H1 (cell line): Measurements from ENCODE around the gene PLCB4. TPM values are rescaled to one million over a fixed set of nuclear protein-coding genes. Genes with fewer than 3 reads are reported as not detected.
A peak's percentile ranks its signal among the peaks of the same experiment; 100 is the strongest.

Experiments
- CTCF ChIA-PET: fragments of 300-600 bp; sonication (Branson Sonifier 250); formaldehyde crosslinking; loops from one replicate; lab custom pipeline; 2021; ENCODE audit not compliant: partially characterized antibody; lab: Charles Lee
- POLR2A ChIA-PET: fragments of 300-600 bp; sonication (Branson Sonifier 250); formaldehyde crosslinking; loops from one replicate; lab custom pipeline; 2021; ENCODE audit warnings: inconsistent platforms; ENCODE audit not compliant: partially characterized antibody; lab: Charles Lee
- DNase-seq, 2 experiments: peaks; one replicate each; pipeline versions ENCODE4 v3.0.0 to v3.0.0-alpha.2; 2010 to 2022; ENCODE audit warnings: low spot score in 2 of 2, low read depth in 1 of 2, mixed read lengths in 1 of 2
- FAIRE-seq: peaks from 2 replicates; lab custom pipeline; 2011; peaks lifted over from hg19 to GRCh38; lab: Jason Lieb, UNC
- H2AFZ ChIP-seq: 2 replicates; pipeline ENCODE4 v1.8.1; 2012; ENCODE audit warnings: low read length, inconsistent platforms
- H2AK5ac ChIP-seq: 2 replicates; pipeline ENCODE4 v1.6.1; 2013; ENCODE audit warnings: low read depth, low read length
- H2BK120ac ChIP-seq: replicated peaks from 2 replicates; pipeline ENCODE3; 2013; ENCODE audit warnings: low read depth, low read length, inconsistent platforms
- H2BK12ac ChIP-seq: 2 replicates; pipeline ENCODE4 v1.6.1; 2013; ENCODE audit warnings: low read depth, low read length
- H2BK15ac ChIP-seq: 2 replicates; pipeline ENCODE4 v1.6.1; 2013; ENCODE audit warnings: low read length
- H2BK20ac ChIP-seq: 2 replicates; pipeline ENCODE4 v1.6.1; 2013; ENCODE audit warnings: low read length
- H2BK5ac ChIP-seq: 2 replicates; pipeline ENCODE4 v1.6.1; 2013; ENCODE audit warnings: low read depth, low read length
- H3K14ac ChIP-seq: 2 replicates; pipeline ENCODE4 v1.6.1; 2013; ENCODE audit warnings: inconsistent platforms; ENCODE audit not compliant: insufficient read length
- H3K18ac ChIP-seq: 2 replicates; pipeline ENCODE4 v1.6.1; 2013; ENCODE audit warnings: low read length; ENCODE audit errors: extremely low read depth
- H3K23ac ChIP-seq: 2 replicates; pipeline ENCODE4 v1.6.1; 2013; ENCODE audit warnings: inconsistent platforms; ENCODE audit not compliant: insufficient read length
- H3K23me2 ChIP-seq: 2 replicates; pipeline ENCODE4 v1.6.1; 2013; ENCODE audit warnings: low read depth, low read length
- H3K27ac ChIP-seq: 2 replicates; pipeline ENCODE4 v1.6.1; 2011; ENCODE audit warnings: low read depth, low read length, inconsistent platforms
- H3K27me3 ChIP-seq, 4 experiments: replicated peaks in 1 of 4; 1 replicate in 1 of 4; 2 replicates in 3 of 4; pipeline versions ENCODE4 v1.6.1 to v1.8.1; 2011 to 2013; ENCODE audit warnings: low read length in 3 of 4, mild to moderate bottlenecking in 3 of 4, inconsistent platforms in 2 of 4, mixed read lengths in 2 of 4, moderate library complexity in 1 of 4; ENCODE audit not compliant: control insufficient read depth in 3 of 4, insufficient read depth in 3 of 4; ENCODE audit errors: extremely low read depth in 1 of 4
- H3K36me3 ChIP-seq, 4 experiments: 2 replicates each; pipeline versions ENCODE4 v1.6.1 to v1.8.1; 2011 to 2013; ENCODE audit warnings: mild to moderate bottlenecking in 4 of 4, low read length in 3 of 4, moderate library complexity in 2 of 4, control low read depth in 1 of 4, inconsistent platforms in 1 of 4; ENCODE audit not compliant: insufficient read depth in 4 of 4, control insufficient read depth in 2 of 4
- H3K4ac ChIP-seq: replicated peaks from 2 replicates; pipeline ENCODE3; 2013; ENCODE audit warnings: low read length, low read depth, mixed read lengths, inconsistent platforms; ENCODE audit not compliant: insufficient read length
- H3K4me1 ChIP-seq, 4 experiments: replicated peaks in 1 of 4; 1 replicate in 1 of 4; 2 replicates in 3 of 4; pipeline versions ENCODE4 v1.6.1 to v1.8.1; 2011 to 2013; ENCODE audit warnings: low read length in 3 of 4, inconsistent platforms in 2 of 4, mixed read lengths in 1 of 4; ENCODE audit not compliant: insufficient read depth in 4 of 4, control insufficient read depth in 3 of 4
- H3K4me2 ChIP-seq, 2 experiments: 2 replicates each; pipeline versions ENCODE4 v1.6.1 to v1.8.1; 2011 to 2013; ENCODE audit warnings: low read depth in 2 of 2, low read length in 2 of 2, control low read depth in 1 of 2, inconsistent platforms in 1 of 2, mild to moderate bottlenecking in 1 of 2; ENCODE audit not compliant: insufficient read depth in 1 of 2
- H3K4me3 ChIP-seq, 4 experiments: fragments of 200-600, 300-600 bp in 1 of 4; sonication (generic), shearing (Covaris generic), sonication (Bioruptor Twin) in 1 of 4; 2 replicates each; pipeline versions ENCODE4 v1.5.1 to v1.8.1; 2011 to 2016; ENCODE audit warnings: low read length in 4 of 4, low read depth in 3 of 4, control low read depth in 2 of 4, inconsistent platforms in 2 of 4, mild to moderate bottlenecking in 2 of 4, mixed read lengths in 1 of 4, moderate library complexity in 1 of 4; ENCODE audit not compliant: insufficient read depth in 2 of 4; ENCODE audit errors: extremely low read depth in 1 of 4
- H3K56ac ChIP-seq: replicated peaks from 2 replicates; pipeline ENCODE3; 2013; ENCODE audit warnings: low read depth, mild to moderate bottlenecking, mixed read lengths, low read length, inconsistent platforms; ENCODE audit not compliant: insufficient read length
- H3K79me1 ChIP-seq: 2 replicates; pipeline ENCODE4 v1.6.1; 2013; ENCODE audit warnings: low read depth, low read length, control low read depth
- H3K79me2 ChIP-seq, 2 experiments: 2 replicates each; pipeline versions ENCODE4 v1.6.1 to v1.8.1; 2012 to 2013; ENCODE audit warnings: low read length in 2 of 2, mild to moderate bottlenecking in 2 of 2, inconsistent platforms in 1 of 2; ENCODE audit not compliant: insufficient read depth in 2 of 2, control insufficient read depth in 1 of 2
- H3K9ac ChIP-seq, 4 experiments: replicated peaks in 1 of 4; 1 replicate in 1 of 4; 2 replicates in 3 of 4; pipeline versions ENCODE4 v1.6.1 to v1.8.1; 2011 to 2013; ENCODE audit warnings: low read depth in 3 of 4, low read length in 3 of 4, control low read depth in 2 of 4, mild to moderate bottlenecking in 2 of 4, moderate library complexity in 2 of 4, inconsistent platforms in 1 of 4; ENCODE audit errors: extremely low read depth in 1 of 4
- H3K9me3 ChIP-seq, 2 experiments: 2 replicates each; pipeline versions ENCODE4 v1.6.1 to v1.8.1; 2012 to 2013; ENCODE audit warnings: mild to moderate bottlenecking in 2 of 2, moderate library complexity in 2 of 2, control low read depth in 1 of 2, inconsistent platforms in 1 of 2, low read depth in 1 of 2, low read length in 1 of 2, mixed read lengths in 1 of 2; ENCODE audit not compliant: insufficient read depth in 2 of 2
- H4K20me1 ChIP-seq, 2 experiments: replicated peaks in 1 of 2; 2 replicates each; pipeline versions ENCODE3 to v1.8.1; 2011 to 2013; ENCODE audit warnings: inconsistent platforms in 2 of 2, low read length in 2 of 2, mild to moderate bottlenecking in 1 of 2; ENCODE audit not compliant: insufficient read depth in 2 of 2, control insufficient read depth in 1 of 2
- H4K5ac ChIP-seq: 2 replicates; pipeline ENCODE4 v1.6.1; 2013; ENCODE audit warnings: low read length, low read depth, mixed read lengths, inconsistent platforms; ENCODE audit not compliant: insufficient read length
- H4K8ac ChIP-seq: 2 replicates; pipeline ENCODE4 v1.8.0; 2013; ENCODE audit warnings: mild to moderate bottlenecking, moderate library complexity, low read length, inconsistent platforms; ENCODE audit not compliant: insufficient read depth; ENCODE audit errors: extremely low read depth
- H4K91ac ChIP-seq: replicated peaks from 2 replicates; pipeline ENCODE3; 2013; ENCODE audit warnings: low read length, mixed read lengths, inconsistent platforms; ENCODE audit not compliant: insufficient read length
- HDAC6 ChIP-seq: IDR thresholded peaks from one replicate; pipeline ENCODE4 v1.7.1; 2012; ENCODE audit warnings: low read depth, mild to moderate bottlenecking, inconsistent platforms, low read length, moderate library complexity
- JUN ChIP-seq: IDR thresholded peaks from 2 replicates; pipeline ENCODE4 v1.6.1; 2011; ENCODE audit warnings: low read depth, mild to moderate bottlenecking, improper control_type of control experiment, low read length
- KDM4A ChIP-seq: IDR thresholded peaks from one replicate; pipeline ENCODE4 v1.7.1; 2012; ENCODE audit warnings: low read depth, mild to moderate bottlenecking, moderate library complexity, low read length, inconsistent platforms; ENCODE audit not compliant: severe bottlenecking
- SRF ChIP-seq: IDR thresholded peaks from 2 replicates; pipeline ENCODE4 v1.6.1; 2011; ENCODE audit warnings: mild to moderate bottlenecking, low read depth, low read length, moderate library complexity
- TBP ChIP-seq: IDR thresholded peaks from 2 replicates; pipeline ENCODE4 v1.6.1; 2011; ENCODE audit warnings: low read depth, low read length, improper control_type of control experiment
- WGBS, 2 experiments: shearing (Covaris generic) in 1 of 2; methylation state at CpG; one replicate each; pipeline versions ENCODE4 v1.1.6 to v1.1.7; 2013 to 2015; ENCODE audit warnings: low lambda C conversion rate in 2 of 2, mixed read lengths in 2 of 2, inconsistent platforms in 1 of 2, low coverage in 1 of 2, missing lambda C conversion rate in 1 of 2; ENCODE audit not compliant: insufficient replicate concordance in 2 of 2, insufficient coverage in 1 of 2, insufficient read length in 1 of 2; ENCODE audit errors: extremely low coverage in 1 of 2, missing lambda C conversion rate in 1 of 2; 5-methylcytosine and 5-hydroxymethylcytosine counted together
- polyA plus RNA-seq, 7 experiments: library from polyadenylated mRNA; depleted of rRNA in 3 of 7; stranded (reverse) in 5 of 7; unstranded in 2 of 7; fragments of >200 nt in 5 of 7; fragments of 200-250 nt in 2 of 7; gene quantifications; 1 replicate in 5 of 7; 2 replicates in 1 of 7; 4 replicates in 1 of 7; pipeline versions ENCODE4 v1.2.1 to v1.2.3, GENCODE V29; 2011 to 2013; ENCODE audit warnings: missing spikeins in 2 of 7, mixed read lengths in 2 of 7
- total RNA-seq: library from RNA; stranded (reverse); fragmentation: NEBNext Ultra II Directional; extraction: Animal tissue kit (Norgen Biotek cat#: 25700); gene quantifications from 2 replicates; pipeline ENCODE4 v1.2.1, GENCODE V29; 2021
- TF ChIP-seq, protein P1 (sequence below), 3 experiments: IDR thresholded peaks; 1 replicate in 2 of 3; 2 replicates in 1 of 3; pipeline versions ENCODE4 v1.5.1 to v1.6.1; 2011; ENCODE audit warnings: low read length in 3 of 3, mild to moderate bottlenecking in 3 of 3, inconsistent platforms in 2 of 3, low read depth in 1 of 3, moderate library complexity in 1 of 3; ENCODE audit not compliant: insufficient read depth in 1 of 3; ENCODE audit errors: control extremely low read depth in 1 of 3

Gene PLCB4
- total and polyA plus RNA-seq, 2 of the 8 experiments (the other 6 are each of a cell fraction or from before 2014, with no cell fraction given): 3.2 to 14.1 TPM

DNA sequence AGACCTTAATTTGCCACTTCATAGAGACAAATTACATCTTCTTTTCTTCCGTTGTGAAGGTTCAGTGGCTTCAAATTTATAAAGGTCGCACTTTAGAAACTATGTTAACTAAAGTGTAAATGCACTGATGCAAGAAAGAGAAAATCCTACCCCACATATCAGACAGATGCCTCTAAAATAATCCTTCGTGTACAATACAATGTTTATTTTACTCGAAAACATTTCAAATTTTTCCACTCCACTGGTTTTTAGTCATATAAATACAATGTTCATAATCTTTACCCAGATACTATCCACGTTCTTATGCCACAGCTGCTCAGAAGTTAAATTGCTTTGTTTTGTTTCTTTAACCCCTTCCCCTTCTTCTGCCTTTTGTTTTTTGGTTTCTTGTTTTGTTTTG lies 305.2 kb downstream of the PLCB4 start:
- TF ChIP-seq JUN (no peak), TBP (no peak), KDM4A (no peak), HDAC6 (no peak), SRF (no peak)
- TF ChIP-seq, protein P1, sequence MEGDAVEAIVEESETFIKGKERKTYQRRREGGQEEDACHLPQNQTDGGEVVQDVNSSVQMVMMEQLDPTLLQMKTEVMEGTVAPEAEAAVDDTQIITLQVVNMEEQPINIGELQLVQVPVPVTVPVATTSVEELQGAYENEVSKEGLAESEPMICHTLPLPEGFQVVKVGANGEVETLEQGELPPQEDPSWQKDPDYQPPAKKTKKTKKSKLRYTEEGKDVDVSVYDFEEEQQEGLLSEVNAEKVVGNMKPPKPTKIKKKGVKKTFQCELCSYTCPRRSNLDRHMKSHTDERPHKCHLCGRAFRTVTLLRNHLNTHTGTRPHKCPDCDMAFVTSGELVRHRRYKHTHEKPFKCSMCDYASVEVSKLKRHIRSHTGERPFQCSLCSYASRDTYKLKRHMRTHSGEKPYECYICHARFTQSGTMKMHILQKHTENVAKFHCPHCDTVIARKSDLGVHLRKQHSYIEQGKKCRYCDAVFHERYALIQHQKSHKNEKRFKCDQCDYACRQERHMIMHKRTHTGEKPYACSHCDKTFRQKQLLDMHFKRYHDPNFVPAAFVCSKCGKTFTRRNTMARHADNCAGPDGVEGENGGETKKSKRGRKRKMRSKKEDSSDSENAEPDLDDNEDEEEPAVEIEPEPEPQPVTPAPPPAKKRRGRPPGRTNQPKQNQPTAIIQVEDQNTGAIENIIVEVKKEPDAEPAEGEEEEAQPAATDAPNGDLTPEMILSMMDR (IDR thresholded peaks at IDR 0.05; ENCODE audit: control extremely low read depth in 1 of 3, insufficient read depth in 1 of 3, low read depth in 1 of 3, low read length in 3 of 3): no peak
- Histone ChIP-seq H3K79me2 (no peaks in the 10 kb centered on the region), H3K36me3 (no peaks in the 10 kb centered on the region; a peak in 1 of 8 replicates), H2BK15ac (no peak overlapping the region), H2BK12ac (no peak overlapping the region), H3K56ac (no peak overlapping the region), H3K4me2 (peak overlapping the region in 1 of 2 experiments; percentile 40; a peak in 1 of 4 replicates), H3K9me3 (no peaks in the 10 kb centered on the region), H3K14ac (no peak overlapping the region), H2BK5ac (no peak overlapping the region), H2BK20ac (no peak overlapping the region), H4K5ac (no peak overlapping the region), H3K18ac (no peak overlapping the region), H3K9ac (no peak overlapping the region), H4K91ac (no peak overlapping the region), H2BK120ac (no peak overlapping the region), H2AFZ (no peak overlapping the region), H3K23ac (no peak overlapping the region), H3K4ac (no peak overlapping the region), H4K8ac (no peak overlapping the region), H2AK5ac (no peak overlapping the region), H3K4me1 (peaks cover 0 to 11% (median 1%) of the 10 kb centered on the region in 4 experiments; a peak in 1 of 7 replicates), H4K20me1 (no peaks in the 10 kb centered on the region), H3K79me1 (no peaks in the 10 kb centered on the region), H3K27me3 (no peaks in the 10 kb centered on the region), H3K23me2 (no peaks in the 10 kb centered on the region), H3K4me3 (no peak overlapping the region), H3K27ac (no peak overlapping the region)
- CTCF ChIA-PET: no interaction called here
- no peak for FAIRE-seq
- WGBS, 2 experiments: 85 to 100% methylated on average over 1 to 5 of the region's 5 CpGs
- no peak for DNase-seq
- POLR2A ChIA-PET: no interaction called here
